ENCODE data around the gene GRAMD4.

GRAMD4 gene

DNA sequence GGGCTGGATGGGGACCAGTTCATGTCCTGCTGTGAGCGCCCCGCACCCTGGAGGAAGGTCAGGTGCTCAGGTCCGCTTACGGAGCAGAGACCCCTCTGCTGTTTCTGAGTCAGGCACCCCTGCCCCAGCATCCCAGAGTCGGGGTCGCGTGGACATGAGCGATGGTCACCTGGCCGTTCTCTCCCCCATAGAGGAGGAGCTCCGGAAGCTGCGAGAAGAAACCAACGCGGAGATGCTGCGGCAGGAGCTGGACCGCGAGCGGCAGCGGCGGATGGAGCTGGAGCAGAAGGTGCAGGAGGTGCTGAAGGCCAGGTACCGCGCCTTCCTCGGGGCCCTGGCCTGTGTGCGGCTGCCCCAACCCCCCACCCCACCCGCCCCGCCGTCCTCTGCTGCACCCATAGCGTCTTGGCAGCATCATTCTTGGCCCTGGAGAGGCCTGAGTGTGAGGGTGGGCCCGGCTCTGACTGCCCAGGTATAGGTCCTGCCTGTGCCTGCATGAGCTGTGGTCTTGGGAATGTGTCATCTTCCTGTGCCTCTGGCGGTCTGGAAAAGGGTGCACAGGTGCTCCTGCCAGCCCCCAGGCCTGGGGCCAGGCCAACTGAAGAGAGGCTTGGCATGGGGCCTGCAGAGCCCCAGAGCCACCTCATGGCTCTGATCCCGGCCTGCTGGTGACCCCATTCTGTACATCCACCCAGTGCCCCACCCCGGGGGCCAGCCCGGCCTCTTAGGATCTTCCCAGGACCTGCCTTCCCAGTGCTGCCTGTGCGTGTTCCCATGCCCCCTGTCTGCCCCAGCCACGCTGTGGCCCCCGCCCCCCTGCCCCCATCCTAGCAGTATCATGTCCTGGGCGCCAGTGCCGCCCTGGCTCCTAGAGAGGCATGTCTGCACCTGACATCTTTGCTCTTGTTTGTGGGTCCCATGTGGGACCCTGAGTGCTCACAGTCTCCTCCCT is 38.1 kb downstream of the GRAMD4 start:
- no peak for DNase-seq

DNA sequence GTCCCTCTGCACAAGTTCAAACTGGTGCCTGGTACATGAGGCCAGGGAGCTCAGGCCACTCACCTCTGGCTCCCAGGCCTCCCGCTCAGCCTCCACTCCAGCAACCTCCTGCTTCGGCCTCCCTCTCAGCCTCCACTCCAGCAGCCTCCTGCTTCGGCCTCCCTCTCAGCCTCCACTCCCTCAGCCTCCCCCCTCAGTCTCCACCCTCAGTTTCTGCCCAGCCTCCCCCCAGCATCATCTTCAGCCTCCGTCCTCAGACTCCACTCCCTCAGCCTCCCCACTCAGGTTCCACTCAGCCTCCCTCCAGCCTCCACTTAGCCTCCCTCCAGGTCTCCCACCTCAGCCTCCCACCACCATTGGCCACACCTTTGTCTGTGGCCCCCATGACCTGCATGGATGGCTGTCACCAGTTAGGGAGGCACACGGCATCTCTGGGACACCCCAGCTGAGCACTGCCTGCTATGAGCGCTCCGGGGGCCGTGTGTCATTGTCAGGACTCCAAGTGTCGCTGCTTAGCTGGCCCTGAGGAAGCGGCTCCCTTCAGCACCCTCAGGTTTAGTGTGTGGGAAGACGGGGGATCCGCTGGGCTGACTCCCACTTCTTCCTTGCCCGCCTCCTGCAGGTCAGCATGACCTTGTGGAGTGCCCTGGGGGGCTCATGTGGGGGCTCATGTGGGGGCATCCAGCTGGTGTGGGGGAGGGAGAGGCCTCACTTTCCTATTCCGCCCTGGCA is 39.0 kb downstream of the GRAMD4 start:
- DNase-seq: no peak

- DNase-seq: no peak
Measured at GRCh38 chr22:46659791-46660186, 39.6 kb downstream of the GRAMD4 start.

- peak; percentile 34 for DNase-seq
Measured at GRCh38 chr22:46660604-46661201, 40.5 kb downstream of the GRAMD4 start.

DNA sequence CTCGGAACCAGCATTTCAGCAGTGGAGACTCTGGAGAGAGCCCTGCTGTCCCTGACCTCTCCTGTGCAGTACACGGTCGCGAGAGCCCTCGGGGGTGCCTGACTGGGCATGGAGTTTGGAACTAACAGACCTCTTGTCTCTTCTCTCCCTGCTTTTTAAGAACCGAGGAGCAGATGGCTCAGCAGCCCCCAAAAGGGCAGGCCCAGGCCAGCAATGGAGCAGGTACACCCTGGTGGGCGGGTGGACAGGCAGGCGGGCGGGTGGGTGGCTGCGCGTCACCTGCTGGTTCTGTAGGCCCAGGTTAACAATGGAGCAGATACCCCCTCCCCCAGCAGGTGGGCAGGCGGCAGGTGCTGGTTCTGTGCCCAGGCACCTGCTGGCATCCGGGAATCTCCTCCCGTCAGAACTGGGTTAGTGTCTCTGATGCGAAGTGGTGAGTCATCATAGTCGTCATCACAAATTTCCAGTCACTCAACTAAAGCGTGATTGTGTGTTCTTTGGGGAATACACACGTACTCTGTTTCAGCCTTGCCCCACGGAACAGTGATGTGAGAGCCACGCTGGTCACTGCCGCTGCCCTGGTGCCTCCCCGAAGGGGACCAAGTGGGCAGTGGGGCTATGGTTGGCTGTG is 41.1 kb downstream of the GRAMD4 start:
- DNase-seq: peak; percentile 53

DNA sequence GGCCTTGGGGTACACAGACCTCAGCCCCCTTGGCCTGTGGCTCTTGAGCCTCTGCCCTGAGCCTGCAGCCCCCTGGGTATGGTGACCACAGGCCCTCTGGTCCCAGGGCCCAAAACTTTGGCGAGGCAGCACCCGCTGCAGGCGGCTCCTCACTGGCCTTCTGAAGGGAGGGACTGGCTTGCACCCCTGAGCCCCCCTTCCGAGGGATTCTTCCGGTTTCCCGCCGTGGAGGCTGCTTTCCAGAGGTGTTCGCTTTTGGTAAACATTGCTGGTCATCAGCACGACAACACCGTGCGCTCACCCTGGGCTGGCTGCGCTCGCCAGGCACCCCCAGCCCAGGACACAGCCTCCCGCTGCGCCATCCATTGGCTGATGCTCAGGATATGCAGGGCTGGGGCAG is 42.0 kb downstream of the GRAMD4 start:
- no peak for DNase-seq

GRCh38 chr22:46663001-46663400 is 42.8 kb downstream of the GRAMD4 start:
- no peak for DNase-seq

- DNase-seq: no peak
Measured at GRCh38 chr22:46663436-46664100, 43.4 kb downstream of the GRAMD4 start.

- no peak for DNase-seq
Measured at GRCh38 chr22:46664301-46664855, 44.2 kb downstream of the GRAMD4 start.

DNA sequence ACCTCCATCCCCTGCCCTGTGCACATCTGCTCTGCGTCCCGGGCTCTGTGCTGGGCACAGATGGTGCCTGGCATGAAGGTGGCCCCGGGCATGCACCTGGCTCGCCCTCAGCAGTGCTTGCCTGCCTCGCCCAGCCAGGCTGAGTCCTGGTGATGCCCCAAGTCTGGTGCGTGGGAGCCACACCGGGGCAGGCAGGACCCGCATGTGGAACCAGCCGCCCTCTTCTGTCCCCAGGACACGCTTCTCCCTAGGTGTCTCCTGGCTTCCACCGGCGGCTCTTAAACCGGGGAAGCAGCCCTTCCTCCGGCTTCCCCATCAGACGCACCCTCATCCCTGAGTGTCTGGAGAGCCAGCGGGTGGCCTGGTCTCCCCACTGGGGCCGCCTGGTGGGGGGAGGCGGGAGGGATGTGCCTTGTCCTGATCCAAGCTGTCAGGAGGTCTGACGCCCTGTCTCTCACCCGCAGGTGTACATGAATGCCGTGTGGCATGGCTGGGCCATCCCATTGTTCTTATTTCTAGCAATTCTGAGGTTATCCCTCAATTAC is 45.0 kb downstream of the GRAMD4 start:
- DNase-seq: no peak

DNA sequence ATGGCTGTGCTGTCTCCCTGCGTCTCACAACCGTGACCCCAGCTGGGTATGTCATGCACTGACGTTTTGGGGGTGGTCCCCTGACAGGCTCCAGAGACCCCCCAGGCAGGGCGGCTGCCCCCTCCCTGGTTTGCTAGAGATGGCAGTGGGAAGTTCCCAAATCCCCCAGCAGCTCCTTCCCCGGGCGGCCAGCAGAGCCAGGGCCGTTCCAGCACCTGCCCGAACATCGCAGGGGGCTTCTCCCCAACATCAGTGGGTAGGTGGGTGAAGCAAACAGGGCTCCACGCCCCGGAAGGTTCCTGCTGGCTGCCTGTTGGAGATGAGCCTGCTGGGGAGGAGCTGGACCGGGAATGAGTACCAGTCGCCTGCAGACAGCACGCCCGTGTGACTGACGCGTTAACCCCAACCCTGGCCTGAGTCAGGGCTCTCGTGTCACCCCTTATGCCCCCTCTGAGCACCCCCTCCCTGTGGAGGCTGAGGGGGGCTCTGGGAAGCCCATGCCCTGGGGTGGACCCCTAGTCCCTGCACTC is 45.6 kb downstream of the GRAMD4 start:
- no peak for DNase-seq

GRCh38 chr22:46666577-46667244 is 46.5 kb downstream of the GRAMD4 start:
- DNase-seq: no peak

GRCh38 chr22:46667245-46667623 is 47.0 kb downstream of the GRAMD4 start:
- DNase-seq: no peak

DNA sequence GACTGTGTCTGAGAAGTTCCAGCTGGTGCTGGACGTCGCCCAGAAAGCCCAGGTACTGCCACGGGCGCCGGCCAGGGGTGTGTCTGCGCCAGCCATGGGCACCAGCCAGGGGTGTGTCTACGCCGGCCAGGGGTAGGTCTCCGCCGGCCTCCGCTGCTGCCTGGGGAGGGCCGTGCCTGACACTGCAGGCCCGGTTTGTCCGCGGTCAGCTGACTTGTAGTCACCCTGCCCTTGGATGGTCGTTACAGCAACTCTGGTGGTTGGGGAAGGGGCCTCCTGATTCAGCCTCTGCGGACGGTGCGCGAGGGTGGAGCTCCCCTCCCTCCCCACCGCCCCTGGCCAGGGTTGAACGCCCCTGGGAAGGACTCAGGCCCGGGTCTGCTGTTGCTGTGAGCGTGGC is 47.9 kb downstream of the GRAMD4 start:
- DNase-seq: no peak

DNA sequence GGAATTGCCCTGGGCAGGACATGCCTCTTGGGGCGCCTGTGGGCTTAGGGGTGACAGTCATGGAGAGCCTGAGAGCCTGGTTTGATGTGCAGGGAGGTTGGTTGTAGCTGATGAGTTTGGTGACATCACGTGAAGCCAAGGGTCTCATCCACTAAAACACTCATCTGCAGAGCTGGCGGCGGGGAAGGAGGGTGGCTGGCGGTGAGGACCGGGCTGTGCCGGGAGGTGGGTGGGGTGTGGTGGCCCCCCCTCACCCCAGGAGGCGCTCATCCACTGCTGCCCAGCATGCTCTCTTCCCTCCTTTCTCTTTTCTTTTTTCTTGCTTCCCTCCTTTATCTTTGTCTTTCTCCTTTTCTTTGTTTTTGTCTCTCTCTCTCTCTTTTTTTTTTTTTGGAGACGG is 49.0 kb downstream of the GRAMD4 start:
- no peak for DNase-seq

DNA sequence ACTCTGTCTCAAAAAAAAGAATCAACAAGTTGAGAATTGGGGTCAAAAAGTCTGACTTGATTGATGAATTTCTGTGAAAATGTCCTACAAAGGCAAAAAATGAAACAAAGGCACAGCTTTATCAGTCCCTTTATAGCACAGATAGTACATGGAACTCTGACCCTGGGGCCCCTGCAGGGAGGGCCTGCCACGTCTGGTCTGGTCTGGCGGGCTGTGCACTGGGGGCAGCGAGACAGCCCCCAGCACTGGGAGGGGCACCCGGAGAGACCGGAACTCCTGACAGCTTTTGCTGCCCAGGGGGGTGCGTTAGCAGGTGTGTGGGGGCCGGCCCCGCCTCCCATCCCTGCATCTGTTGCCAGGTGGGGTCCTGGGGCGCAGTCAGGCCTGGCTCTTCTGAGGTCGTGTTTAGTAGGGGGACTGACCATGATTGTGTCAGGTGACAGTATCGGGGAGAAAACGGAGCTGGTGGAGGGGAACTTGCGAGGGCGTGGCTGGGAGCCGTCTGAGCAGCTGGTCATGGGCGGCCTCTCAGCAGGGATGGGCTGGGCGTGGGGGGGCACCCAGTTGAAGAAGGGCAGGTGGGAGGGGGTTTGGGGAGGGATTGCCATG is 51.7 kb downstream of the GRAMD4 start:
- DNase-seq: no peak

GRCh38 chr22:46672731-46673130 is 52.5 kb downstream of the GRAMD4 start:
- DNase-seq: no peak

DNA sequence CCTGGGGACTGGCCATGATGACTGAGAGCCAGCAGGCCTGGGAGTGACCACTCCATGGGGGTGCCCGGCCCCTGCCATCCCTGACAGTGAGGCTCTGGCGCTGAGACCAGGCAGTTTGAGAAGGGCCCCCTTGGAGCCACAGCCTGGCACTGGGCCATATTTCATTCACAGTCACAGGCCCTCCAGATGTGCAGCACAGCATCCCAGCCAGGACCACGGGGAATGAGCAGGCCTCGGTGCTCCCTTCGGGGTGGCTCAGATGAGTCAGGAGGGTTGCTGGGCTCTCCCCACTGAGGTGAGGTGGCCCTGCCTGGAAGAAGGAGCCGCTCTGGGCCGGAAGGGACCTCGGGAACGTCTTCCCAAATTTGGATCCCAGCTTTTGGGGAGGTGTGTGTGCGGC is 53.0 kb downstream of the GRAMD4 start:
- no peak for DNase-seq

DNA sequence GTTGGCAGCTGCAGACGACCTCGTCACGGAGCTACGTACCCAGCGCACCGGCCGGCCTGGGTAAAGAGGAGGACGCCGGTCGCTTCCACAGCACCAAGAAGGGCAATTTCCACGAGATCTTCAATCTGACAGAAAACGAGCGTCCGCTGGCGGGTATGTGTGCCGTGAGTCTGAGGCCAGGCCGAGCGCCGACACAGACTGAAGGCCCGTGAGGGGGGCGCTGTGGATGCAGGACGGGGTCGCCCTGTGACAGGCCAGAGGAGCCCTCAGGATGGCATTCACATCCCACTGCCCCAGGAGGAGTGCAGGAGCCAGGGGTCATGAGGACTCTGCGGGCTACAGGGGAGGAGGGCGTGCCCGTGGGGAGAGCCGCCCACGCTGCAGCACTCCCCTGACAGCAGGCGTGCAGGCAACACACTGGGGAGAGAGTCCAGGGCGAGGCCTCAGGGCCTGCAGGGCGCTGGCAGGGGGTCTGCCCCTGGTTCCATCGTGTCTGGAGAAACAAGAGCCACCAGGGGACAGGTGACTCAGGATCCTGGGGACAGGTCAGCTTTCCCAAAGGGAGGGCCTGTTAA is 53.6 kb downstream of the GRAMD4 start:
- peak; percentile 10 for DNase-seq

- peak; percentile 85 for DNase-seq
Measured at GRCh38 chr22:46674367-46674781, 54.2 kb downstream of the GRAMD4 start.
